Measurements from ENCODE around the gene EMILIN1. TPM values are rescaled to one million over a fixed set of nuclear protein-coding genes. Genes with fewer than 3 reads are reported as not detected.

Gene EMILIN1
- total RNA-seq, 1 experiment from 2014 or later, result 0.31 TPM

GRCh38 chr2:27130396-27130795 is 52.0 kb downstream of the EMILIN1 start:
- no peak for DNase-seq (ENCODE audit: low read depth, low spot score)

GRCh38 chr2:27131429-27131828 is 53.0 kb downstream of the EMILIN1 start:
- ChIA-PET CTCF (no interaction called here), POLR2A (no interaction called here)
- Histone ChIP-seq H3K27ac (ENCODE audit: low read length) (no peak overlapping the region), H3K4me3 (ENCODE audit: low read depth in 2 of 2, low read length in 2 of 2) (no peak overlapping the region), H3K36me3 (ENCODE audit: control insufficient read depth, insufficient read depth, low read length) (peaks cover 4% of the 10 kb centered on the region; the same call in 1 of the 2 replicates), H3K4me1 (ENCODE audit: control insufficient read depth, insufficient read depth, low read length) (peaks cover 5% of the 10 kb centered on the region), H3K27me3 (ENCODE audit: control insufficient read depth, insufficient read depth, low read length) (no peaks in the 10 kb centered on the region), H3K9me3 (ENCODE audit: control insufficient read depth, insufficient read depth, low read depth, low read length) (no peaks in the 10 kb centered on the region)
- in situ Hi-C loops (cut with HindIII; ENCODE audit: low pct_unique_long_range_greater_than_20kb, low sequenced_read_pairs), result no loop called here
- intact Hi-C loops (cut with micrococcal nuclease; ENCODE audit: unreplicated experiment), result no loop called here
- TF ChIP-seq REST (IDR thresholded peaks at IDR 0.05; ENCODE audit: insufficient read depth in 1 of 2, low read depth in 2 of 2, low read length in 1 of 2) (no peak), POLR2AphosphoS5 (IDR thresholded peaks at IDR 0.05; ENCODE audit: low read depth, low read length) (no peak), SIN3A (IDR thresholded peaks at IDR 0.05; ENCODE audit: borderline replicate concordance, insufficient read depth, low read depth, low read length) (no peak), CTCF (IDR thresholded peaks at IDR 0.05) (no peak), TCF7L2 (IDR thresholded peaks at IDR 0.05; ENCODE audit: low read depth, low read length) (no peak)
- no peak for ATAC-seq
- BruUV-seq (replicated peaks), result no TSS peak
- DNase-seq (ENCODE audit: low read depth, low spot score), result no peak

More at GRCh38 chr2:27130396-27130795, 52.0 kb downstream of the EMILIN1 start:
- no peak for ATAC-seq
- Histone ChIP-seq H3K4me3 (ENCODE audit: low read depth in 2 of 2, low read length in 2 of 2) (no peak overlapping the region), H3K9me3 (ENCODE audit: control insufficient read depth, insufficient read depth, low read depth, low read length) (no peaks in the 10 kb centered on the region), H3K27ac (ENCODE audit: low read length) (no peak overlapping the region), H3K27me3 (ENCODE audit: control insufficient read depth, insufficient read depth, low read length) (no peaks in the 10 kb centered on the region), H3K4me1 (ENCODE audit: control insufficient read depth, insufficient read depth, low read length) (peaks cover 5% of the 10 kb centered on the region), H3K36me3 (ENCODE audit: control insufficient read depth, insufficient read depth, low read length) (peaks cover 4% of the 10 kb centered on the region; the same call in 1 of the 2 replicates)
- intact Hi-C loops (cut with micrococcal nuclease; ENCODE audit: unreplicated experiment) (no loop called here), in situ Hi-C loops (cut with HindIII; ENCODE audit: low pct_unique_long_range_greater_than_20kb, low sequenced_read_pairs) (no loop called here)
- TF ChIP-seq POLR2AphosphoS5 (IDR thresholded peaks at IDR 0.05; ENCODE audit: low read depth, low read length) (no peak), CTCF (IDR thresholded peaks at IDR 0.05) (no peak)
- BruUV-seq (replicated peaks), result no TSS peak
- ChIA-PET CTCF (no interaction called here), POLR2A (no interaction called here)

Measured in Panc1 (cell line).